Neural cell (in vitro differentiated cells): ENCODE measurements around the gene COPZ2. TPM values are rescaled to one million over a fixed set of nuclear protein-coding genes. Genes with fewer than 3 reads are reported as not detected.
A peak's percentile ranks its signal among the peaks of the same experiment; 100 is the strongest.
"Not testable (repeated sequence)": the region's sequence is repeated elsewhere in the genome, so short reads cannot be mapped to it uniquely, and the experiment has no call there.

ENCODE experiments used
- H2AFZ ChIP-seq: fragments of 200-600, 300-800 bp; sonication (generic), shearing (Covaris generic); 2 replicates; pipeline ENCODE4 v1.6.0; 2014; ENCODE audit warnings: low read depth, mild to moderate bottlenecking, antibody characterized with exemption, low read length, moderate library complexity
- H3F3A ChIP-seq: fragments of 200-600 bp; shearing (Covaris generic); 2 replicates; pipeline ENCODE4 v1.6.1; 2016; ENCODE audit warnings: mild to moderate bottlenecking, moderate library complexity, mixed read lengths, antibody characterized with exemption, low read length; ENCODE audit not compliant: insufficient read depth, poor library complexity, severe bottlenecking
- H3K27ac ChIP-seq: fragments of 200-600, 300-800 bp; sonication (generic), shearing (Covaris generic); 2 replicates; pipeline ENCODE4 v1.5.1; 2014; ENCODE audit warnings: mild to moderate bottlenecking, low read length, moderate library complexity
- H3K27me3 ChIP-seq: fragments of 300-800, 200-600 bp; sonication (generic), shearing (Covaris generic); 2 replicates; pipeline ENCODE4 v1.6.0; 2014; ENCODE audit warnings: mild to moderate bottlenecking, low read depth, low read length, moderate library complexity; ENCODE audit not compliant: insufficient read depth
- H3K36me3 ChIP-seq: fragments of 300-800, 200-600 bp; sonication (generic), shearing (Covaris generic); 2 replicates; pipeline ENCODE4 v1.5.1; 2014; ENCODE audit warnings: mild to moderate bottlenecking, antibody characterized with exemption, low read length, moderate library complexity; ENCODE audit not compliant: insufficient read depth
- H3K4me2 ChIP-seq: fragments of 300-800, 200-600 bp; sonication (generic), shearing (Covaris generic); 2 replicates; pipeline ENCODE4 v1.6.0; 2014; ENCODE audit warnings: mild to moderate bottlenecking, low read length
- H3K4me3 ChIP-seq: fragments of 300-800, 200-600 bp; sonication (generic), shearing (Covaris generic); 2 replicates; pipeline ENCODE4 v1.5.1; 2014; ENCODE audit warnings: mild to moderate bottlenecking, low read length, moderate library complexity
- H3K79me2 ChIP-seq: fragments of 200-600 bp; shearing (Covaris generic); replicated peaks from 2 replicates; pipeline ENCODE4 v1.6.0; 2014; ENCODE audit warnings: mild to moderate bottlenecking, low read length, moderate library complexity; ENCODE audit not compliant: insufficient read depth
- H3K9ac ChIP-seq: fragments of 300-800, 200-600 bp; sonication (generic), shearing (Covaris generic); 2 replicates; pipeline ENCODE4 v1.6.1; 2016; ENCODE audit warnings: mild to moderate bottlenecking, low read length, mixed read lengths
- H3K9me2 ChIP-seq: fragments of 200-600 bp; shearing (Covaris generic); 2 replicates; pipeline ENCODE4 v1.6.1; 2016; ENCODE audit warnings: mild to moderate bottlenecking, low read length, mixed read lengths; ENCODE audit not compliant: insufficient read depth
- H3K9me3 ChIP-seq: fragments of 200-600, 300-800 bp; sonication (generic), shearing (Covaris generic); 2 replicates; pipeline ENCODE4 v1.6.1; 2016; ENCODE audit warnings: mild to moderate bottlenecking, mixed run types, low read length, moderate library complexity, mixed read lengths
- H4K20me1 ChIP-seq: fragments of 200-600 bp; shearing (Covaris generic); 2 replicates; pipeline ENCODE4 v1.6.1; 2016; ENCODE audit warnings: mild to moderate bottlenecking, mixed run types; ENCODE audit not compliant: insufficient read depth
- CTCF ChIP-seq: fragments of 450-650 bp; IDR thresholded peaks from 2 replicates; pipeline ENCODE4 v1.5.1; 2014; ENCODE audit warnings: antibody characterized with exemption, mild to moderate bottlenecking, moderate library complexity; ENCODE audit not compliant: poor library complexity, severe bottlenecking
- EP300 ChIP-seq: fragments of 450-650 bp; conservative IDR thresholded peaks from 2 replicates; pipeline ENCODE4 v1.6.1; 2014; ENCODE audit warnings: antibody characterized with exemption, mild to moderate bottlenecking, moderate library complexity; ENCODE audit not compliant: poor library complexity, severe bottlenecking
- EZH2 ChIP-seq: fragments of 200-600, 300-800 bp; shearing (Covaris generic), sonication (generic); IDR thresholded peaks from 2 replicates; pipeline ENCODE4 v1.6.1; 2014; ENCODE audit warnings: antibody characterized with exemption, low read length, borderline replicate concordance, mild to moderate bottlenecking; ENCODE audit not compliant: insufficient read depth, poor library complexity, severe bottlenecking
- MXI1 ChIP-seq: fragments of 450-650 bp; conservative IDR thresholded peaks from 2 replicates; pipeline ENCODE4 v1.6.1; 2014; ENCODE audit warnings: antibody characterized with exemption, mild to moderate bottlenecking; ENCODE audit not compliant: poor library complexity, severe bottlenecking
- POLR2AphosphoS5 ChIP-seq: IDR thresholded peaks from 2 replicates; pipeline ENCODE4 v1.6.1; 2012
- RAD21 ChIP-seq: fragments of 450-650 bp; conservative IDR thresholded peaks from 2 replicates; pipeline ENCODE4 v1.6.1; 2014; ENCODE audit warnings: antibody characterized with exemption, mild to moderate bottlenecking, moderate library complexity
- REST ChIP-seq: IDR thresholded peaks from 2 replicates; pipeline ENCODE4 v1.6.1; 2012; ENCODE audit warnings: borderline replicate concordance
- SMC3 ChIP-seq: fragments of 450-650 bp; conservative IDR thresholded peaks from 2 replicates; pipeline ENCODE4 v1.6.1; 2014; ENCODE audit warnings: antibody characterized with exemption, mild to moderate bottlenecking, moderate library complexity; ENCODE audit not compliant: poor library complexity
- TAF1 ChIP-seq: IDR thresholded peaks from 2 replicates; pipeline ENCODE4 v1.6.1; 2012; ENCODE audit warnings: low read depth
- polyA plus RNA-seq: library from polyadenylated mRNA; depleted of rRNA; stranded (reverse); fragments of >200 nt; gene quantifications from 2 replicates; pipeline ENCODE4 v1.2.3, GENCODE V29; 2014

Gene COPZ2
- polyA plus RNA-seq, 1 donor from 2014 or later, result not detected

GRCh38 chr17:48068491-48068961, 30.9 kb upstream of the COPZ2 start:
- no peaks in the 10 kb centered on the region for H3K27me3 ChIP-seq
- no peak overlapping the region for H2AFZ ChIP-seq
- peak; percentile 19 for TF ChIP-seq CTCF
- no peak for TF ChIP-seq EZH2
- no peaks in the 10 kb centered on the region for H3K9me3 ChIP-seq
- H3K9me2 ChIP-seq, result no peaks in the 10 kb centered on the region
- H3K4me2 ChIP-seq, result no peak overlapping the region
- no peaks in the 10 kb centered on the region for H4K20me1 ChIP-seq
- no peak overlapping the region for H3K4me3 ChIP-seq
- no peak overlapping the region for H3K27ac ChIP-seq
- no peaks in the 10 kb centered on the region for H3K36me3 ChIP-seq
- H3K79me2 ChIP-seq, result peaks cover 4% of the 10 kb centered on the region
- H3F3A ChIP-seq, result no peaks in the 10 kb centered on the region
- no peak overlapping the region for H3K9ac ChIP-seq

- H3K4me2 ChIP-seq, H3K4me3 ChIP-seq, H3K9ac ChIP-seq, H3K9me3 ChIP-seq, H2AFZ ChIP-seq, H3K79me2 ChIP-seq, H3K27me3 ChIP-seq, H3F3A ChIP-seq, H3K36me3 ChIP-seq, H3K9me2 ChIP-seq, H3K27ac ChIP-seq, H4K20me1 ChIP-seq: not testable (repeated sequence)
Measured at GRCh38 chr17:48067808-48068207, 30.2 kb upstream of the COPZ2 start.

GRCh38 chr17:48067245-48067644, 29.6 kb upstream of the COPZ2 start:
- Histone ChIP-seq H3K9ac (no peak overlapping the region), H3K9me2 (no peaks in the 10 kb centered on the region), H3K4me2 (no peak overlapping the region), H3K9me3 (no peaks in the 10 kb centered on the region), H3F3A (no peaks in the 10 kb centered on the region), H4K20me1 (no peaks in the 10 kb centered on the region), H3K27me3 (no peaks in the 10 kb centered on the region), H3K36me3 (no peaks in the 10 kb centered on the region), H3K4me3 (no peak overlapping the region), H3K79me2 (peaks cover 4% of the 10 kb centered on the region), H3K27ac (no peak overlapping the region), H2AFZ (no peak overlapping the region)
- TF ChIP-seq POLR2AphosphoS5, result no peak
- TF ChIP-seq EZH2, result no peak
- no peak for TF ChIP-seq TAF1
- TF ChIP-seq MXI1, result no peak
- no peak for TF ChIP-seq CTCF
- TF ChIP-seq EP300, result no peak
- TF ChIP-seq REST, result no peak
- TF ChIP-seq RAD21, result no peak
- TF ChIP-seq SMC3, result no peak
